Measurements from ENCODE around the gene C20orf96. TPM values are rescaled to one million over a fixed set of nuclear protein-coding genes. Genes with fewer than 3 reads are reported as not detected.

C20orf96 gene
- total and polyA plus RNA-seq, 2 donors (not counting 3 experiments of a cell fraction or from before 2014, with no cell fraction given): 17.0 to 17.2 TPM

- dilution Hi-C loops (cut with MboI; ENCODE audit: extremely low pct_ligation_motif_present, low sequenced_read_pairs): no loop called here
- CTCF ChIA-PET: interaction anchor here (6.2 kb wide), 1 partner anchor 29 kb away, joined by 39 read pairs; the partner anchor contains the start of gene SOX12
- DNase-seq (ENCODE audit: low read depth, low spot score): no peak
Observed at GRCh38 chr20:295804-296203, 5.3 kb upstream of the C20orf96 start.

More at GRCh38 chr20:295804-296203, 5.3 kb upstream of the C20orf96 start:
- no peak for FAIRE-seq
- TF ChIP-seq POLR2A (IDR thresholded peaks at IDR 0.05; ENCODE audit: low read depth, low read length): no peak
- TF ChIP-seq, protein P1, sequence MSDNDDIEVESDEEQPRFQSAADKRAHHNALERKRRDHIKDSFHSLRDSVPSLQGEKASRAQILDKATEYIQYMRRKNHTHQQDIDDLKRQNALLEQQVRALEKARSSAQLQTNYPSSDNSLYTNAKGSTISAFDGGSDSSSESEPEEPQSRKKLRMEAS (IDR thresholded peaks at IDR 0.05; ENCODE audit: insufficient read depth, insufficient read length): no peak
- TF ChIP-seq GATA2 (IDR thresholded peaks at IDR 0.05; ENCODE audit: insufficient read depth, insufficient read length, low read depth, low read length): no peak
- no peak for TF ChIP-seq MYC (IDR thresholded peaks at IDR 0.05; ENCODE audit: low read depth, low read length)
- TF ChIP-seq FOS (IDR thresholded peaks at IDR 0.05; ENCODE audit: borderline replicate concordance, insufficient read depth, low read length): no peak
- TF ChIP-seq CTCF (IDR thresholded peaks at IDR 0.05; ENCODE audit: extremely low read depth in 1 of 2, insufficient read depth in 1 of 2, low read depth in 1 of 2, low read length in 2 of 2): no peak
- no peak for TF ChIP-seq JUN (IDR thresholded peaks at IDR 0.05; ENCODE audit: borderline replicate concordance, insufficient read depth, insufficient read length, low read depth)
- no peak for TF ChIP-seq POLR2AphosphoS5 (IDR thresholded peaks at IDR 0.05; ENCODE audit: insufficient read depth, low read depth, low read length)
- no peak for TF ChIP-seq EZH2 (IDR thresholded peaks at IDR 0.05; ENCODE audit: borderline replicate concordance, low read depth, low read length, severe bottlenecking)
- peaks cover 40% of the 10 kb centered on the region for H3K4me1 ChIP-seq (ENCODE audit: control insufficient read depth, extremely low read depth, insufficient read depth, low read length)
- no peak overlapping the region for H2AFZ ChIP-seq (ENCODE audit: low read depth, low read length)
- H3K36me3 ChIP-seq (ENCODE audit: control insufficient read depth in 2 of 2, extremely low read depth in 1 of 2, insufficient read depth in 2 of 2, low read length in 2 of 2): no peaks in the 10 kb centered on the region
- H4K20me1 ChIP-seq (replicated peaks; ENCODE audit: control insufficient read depth, extremely low read depth, insufficient read depth, low read length): peaks cover 5% of the 10 kb centered on the region
- H3K27me3 ChIP-seq (ENCODE audit: control insufficient read depth in 2 of 2, insufficient read depth in 2 of 2, low read length in 2 of 2): no peaks in the 10 kb centered on the region
- BruUV-seq (replicated peaks): no TSS peak
- intact Hi-C loops (cut with micrococcal nuclease): no loop called here
- H3K4me2 ChIP-seq (ENCODE audit: insufficient read depth, low read length): no peak overlapping the region
- H3K79me2 ChIP-seq (ENCODE audit: control insufficient read depth, insufficient read depth, low read length): peaks cover 36% of the 10 kb centered on the region
- no peak overlapping the region for H3K27ac ChIP-seq (ENCODE audit: insufficient read depth, low read depth, low read length)
- no peak overlapping the region for H3K4me3 ChIP-seq (replicated peaks in 1 of 3; ENCODE audit: insufficient read depth in 1 of 3, low read depth in 1 of 3, low read length in 3 of 3)
- no peaks in the 10 kb centered on the region for H3K9me1 ChIP-seq (replicated peaks; ENCODE audit: control insufficient read depth, extremely low read depth, insufficient read depth, low read length)
- POLR2A ChIA-PET: no interaction called here
- H3K9ac ChIP-seq (replicated peaks; ENCODE audit: extremely low read depth, insufficient read depth, low read length): no peak overlapping the region
- H3K9me3 ChIP-seq (replicated peaks; ENCODE audit: control insufficient read depth, insufficient read depth, low read length): no peaks in the 10 kb centered on the region
